ENCODE measurements around the gene ADK. TPM values are rescaled to one million over a fixed set of nuclear protein-coding genes. Genes with fewer than 3 reads are reported as not detected.
"Not testable (repeated sequence)": the region's sequence is repeated elsewhere in the genome, so short reads cannot be mapped to it uniquely, and the experiment has no call there.

The ADK gene
- total RNA-seq, 1 donor from 2014 or later, result 47.4 TPM

- Mint-ChIP-seq H3K27ac (no peak overlapping the region), H3K4me3 (no peak overlapping the region)
These were observed 294.5 kb downstream of the ADK start for GRCh38 chr10:74445493-74445892.

DNA sequence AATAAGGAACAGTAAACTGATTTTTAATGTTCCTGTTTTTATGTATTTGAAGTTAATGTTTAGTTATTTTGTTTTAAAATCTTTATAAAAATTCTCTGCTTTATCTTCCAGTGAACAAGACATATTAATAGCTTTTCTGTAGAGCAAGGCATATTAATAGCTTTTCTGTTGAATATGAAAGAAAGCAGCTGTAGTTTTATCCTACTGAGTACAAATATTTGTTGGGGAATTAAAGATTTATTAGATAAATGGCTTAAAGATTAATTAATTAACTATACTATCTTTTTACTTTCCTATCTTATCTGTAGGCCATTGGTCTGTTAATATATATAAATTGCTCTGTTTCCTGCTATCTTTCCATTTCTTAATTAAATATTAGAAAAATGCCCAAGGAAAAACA, 299.6 kb downstream of the ADK start:
- H3K4me3 Mint-ChIP-seq, result no peak overlapping the region
- H3K4me1 Mint-ChIP-seq (ENCODE audit: low read depth), result peaks cover 12% of the 10 kb centered on the region
- intact Hi-C loops (cut with micrococcal nuclease), result loop anchor here (1.0 kb wide), 1 partner anchor 139 kb away; no protein-coding TSS in a partner anchor
- H3K36me3 Mint-ChIP-seq (ENCODE audit: low read depth), result peaks cover 5% of the 10 kb centered on the region
- H3K9me3 Mint-ChIP-seq, result no peaks in the 10 kb centered on the region
- H3K27me3 Mint-ChIP-seq (ENCODE audit: insufficient read depth), result no peaks in the 10 kb centered on the region
- H3K27ac Mint-ChIP-seq, result no peak overlapping the region
- DNase-seq (ENCODE audit: low spot score), result no peak

More at GRCh38 chr10:74445493-74445892, 294.5 kb downstream of the ADK start:
- Mint-ChIP-seq H3K36me3 (ENCODE audit: low read depth) (no peaks in the 10 kb centered on the region), H3K4me1 (ENCODE audit: low read depth) (no peaks in the 10 kb centered on the region), H3K27me3 (ENCODE audit: insufficient read depth) (no peaks in the 10 kb centered on the region), H3K9me3 (no peaks in the 10 kb centered on the region)
- intact Hi-C loops (cut with micrococcal nuclease), result no loop called here
- DNase-seq (ENCODE audit: low spot score), result no peak

- peaks cover 5% of the 10 kb centered on the region for H3K9me3 Mint-ChIP-seq
- H3K36me3 Mint-ChIP-seq (ENCODE audit: low read depth), result peaks cover 10% of the 10 kb centered on the region
- peaks cover 12% of the 10 kb centered on the region for H3K4me1 Mint-ChIP-seq (ENCODE audit: low read depth)
- DNase-seq (ENCODE audit: low spot score), result no peak
- intact Hi-C loops (cut with micrococcal nuclease), result loop anchor here (1.0 kb wide), 1 partner anchor 138 kb away; no protein-coding TSS in a partner anchor
- H3K27me3 Mint-ChIP-seq (ENCODE audit: insufficient read depth), result no peaks in the 10 kb centered on the region
- H3K27ac Mint-ChIP-seq, result no peak overlapping the region
- H3K4me3 Mint-ChIP-seq, result no peak overlapping the region
These were observed 300.3 kb downstream of the ADK start for GRCh38 chr10:74451127-74451829.

- peaks cover 12% of the 10 kb centered on the region for H3K4me1 Mint-ChIP-seq (ENCODE audit: low read depth)
- H3K9me3 Mint-ChIP-seq, result peaks cover 18% of the 10 kb centered on the region
- H3K36me3 Mint-ChIP-seq (ENCODE audit: low read depth), result peaks cover 14% of the 10 kb centered on the region
- H3K27ac Mint-ChIP-seq, result no peak overlapping the region
- intact Hi-C loops (cut with micrococcal nuclease), result no loop called here
- DNase-seq (ENCODE audit: low spot score), result no peak
- no peak overlapping the region for H3K4me3 Mint-ChIP-seq
- H3K27me3 Mint-ChIP-seq (ENCODE audit: insufficient read depth), result no peaks in the 10 kb centered on the region
These were observed 302.1 kb downstream of the ADK start for GRCh38 chr10:74453169-74453568.

DNA sequence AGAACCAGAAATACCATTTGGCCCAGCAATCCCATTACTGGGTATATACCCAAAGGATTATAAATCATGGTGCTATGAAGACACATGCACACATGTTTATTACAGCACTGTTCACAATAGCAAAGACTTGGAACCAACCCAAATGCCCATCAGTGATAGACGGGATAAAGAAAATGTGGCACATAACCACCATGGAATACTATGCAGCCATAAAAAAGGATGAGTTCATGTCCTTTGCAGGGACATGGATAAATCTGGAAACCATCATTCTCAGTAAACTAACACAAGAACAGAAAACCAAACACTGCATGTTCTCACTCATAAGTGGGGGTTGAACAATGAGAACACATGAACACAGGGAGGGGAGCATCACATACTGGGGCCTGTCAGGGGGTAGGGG, 306.5 kb downstream of the ADK start:
- Mint-ChIP-seq H3K9me3 (peaks cover 18% of the 10 kb centered on the region), H3K36me3 (ENCODE audit: low read depth) (peaks cover 14% of the 10 kb centered on the region)
- DNase-seq (ENCODE audit: low spot score); H3K27ac Mint-ChIP-seq; H3K4me3 Mint-ChIP-seq; H3K27me3 Mint-ChIP-seq (ENCODE audit: insufficient read depth); H3K4me1 Mint-ChIP-seq (ENCODE audit: low read depth); intact Hi-C loops (cut with micrococcal nuclease): not testable (repeated sequence)

DNA sequence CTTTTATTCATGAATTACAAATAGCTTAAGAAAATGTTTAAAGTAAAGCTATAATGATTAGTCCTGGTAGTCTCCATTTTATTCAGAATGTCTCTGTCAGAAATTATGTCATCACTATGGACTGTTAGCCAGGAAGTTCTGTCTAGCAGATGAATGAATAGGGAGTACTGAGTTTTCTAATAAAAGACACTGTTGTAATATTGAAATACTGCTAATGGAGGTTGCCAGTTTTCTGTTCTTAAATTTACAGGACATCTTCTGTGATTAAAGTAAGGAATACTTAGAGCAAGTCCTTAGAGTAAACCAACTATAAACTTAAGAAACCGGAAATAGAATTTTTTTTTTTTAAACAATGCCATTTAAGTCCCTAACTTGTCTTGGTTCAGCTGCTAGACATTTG, 309.8 kb downstream of the ADK start:
- H3K27me3 Mint-ChIP-seq (ENCODE audit: insufficient read depth), result no peaks in the 10 kb centered on the region
- H3K9me3 Mint-ChIP-seq, result peaks cover 17% of the 10 kb centered on the region
- no peak overlapping the region for H3K4me3 Mint-ChIP-seq
- DNase-seq (ENCODE audit: low spot score), result no peak
- intact Hi-C loops (cut with micrococcal nuclease), result no loop called here
- no peak overlapping the region for H3K27ac Mint-ChIP-seq
- H3K36me3 Mint-ChIP-seq (ENCODE audit: low read depth), result peaks cover 8% of the 10 kb centered on the region
- H3K4me1 Mint-ChIP-seq (ENCODE audit: low read depth), result no peaks in the 10 kb centered on the region

DNA sequence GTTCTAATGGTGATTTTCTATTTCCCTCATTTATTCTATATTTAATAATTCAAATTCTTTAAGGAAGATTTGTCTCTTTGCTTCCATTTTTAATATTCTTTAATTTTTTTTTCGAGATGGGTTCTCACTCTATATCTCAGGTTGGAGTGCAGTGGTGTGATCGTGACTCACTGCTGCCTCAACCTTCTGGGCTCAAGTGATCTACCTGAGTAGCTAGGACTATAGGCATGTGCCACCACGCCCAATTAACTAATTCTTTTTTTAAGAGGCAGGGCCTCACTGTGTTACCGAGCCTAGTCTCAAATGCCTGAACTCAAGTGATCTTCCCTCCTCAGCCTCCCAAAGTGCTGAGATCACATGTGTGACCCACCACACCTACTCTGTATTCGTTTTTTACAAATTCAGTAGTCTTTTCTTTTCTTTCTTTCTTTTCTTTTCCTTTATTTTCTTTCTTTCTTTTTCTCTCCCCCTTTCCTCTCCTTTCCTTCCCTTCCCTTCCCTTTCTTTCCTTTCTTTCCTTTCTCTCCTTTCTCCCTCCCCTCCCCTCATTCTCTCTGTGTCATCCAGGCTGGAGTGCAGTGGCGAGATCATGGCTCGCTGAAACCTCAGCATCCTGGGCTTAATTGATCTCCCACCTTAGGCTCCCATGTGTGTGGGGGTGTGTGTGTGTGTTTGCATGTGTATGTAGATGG, 323.1 kb downstream of the ADK start:
- no peak overlapping the region for H3K27ac Mint-ChIP-seq
- peaks cover 3% of the 10 kb centered on the region for H3K9me3 Mint-ChIP-seq
- peaks cover 11% of the 10 kb centered on the region for H3K36me3 Mint-ChIP-seq (ENCODE audit: low read depth)
- no peaks in the 10 kb centered on the region for H3K4me1 Mint-ChIP-seq (ENCODE audit: low read depth)
- H3K27me3 Mint-ChIP-seq (ENCODE audit: insufficient read depth), result no peaks in the 10 kb centered on the region
- H3K4me3 Mint-ChIP-seq, result no peak overlapping the region
- intact Hi-C loops (cut with micrococcal nuclease), result no loop called here
- DNase-seq (ENCODE audit: low spot score), result no peak

DNA sequence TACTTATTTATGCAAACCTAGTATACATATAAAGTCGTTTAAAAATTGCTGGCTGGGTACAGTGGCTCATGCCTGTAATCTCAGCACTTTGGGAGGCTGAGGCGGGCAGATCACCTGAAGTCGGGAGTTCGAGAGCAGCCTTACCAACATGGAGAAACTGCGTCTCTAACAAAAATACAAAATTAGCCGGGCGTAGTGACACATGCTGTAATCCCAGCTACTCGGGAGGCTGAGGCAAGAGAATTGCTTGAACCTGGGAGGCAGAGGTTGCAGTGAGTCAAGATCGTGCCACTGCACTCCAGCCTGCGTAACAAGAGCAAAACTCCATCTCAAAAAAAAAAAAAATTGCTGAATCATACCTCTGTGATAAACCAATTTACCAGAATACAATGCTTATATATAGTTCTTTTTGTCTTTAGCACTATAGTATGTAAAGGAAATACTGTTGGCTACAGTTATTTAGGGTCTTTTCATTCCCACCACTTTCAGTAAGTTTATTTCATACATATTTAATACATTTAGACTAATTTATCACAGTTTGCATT, 325.2 kb downstream of the ADK start:
- H3K9me3 Mint-ChIP-seq; intact Hi-C loops (cut with micrococcal nuclease); H3K27me3 Mint-ChIP-seq (ENCODE audit: insufficient read depth); H3K4me3 Mint-ChIP-seq; DNase-seq (ENCODE audit: low spot score); H3K27ac Mint-ChIP-seq; H3K4me1 Mint-ChIP-seq (ENCODE audit: low read depth): not testable (repeated sequence)
- H3K36me3 Mint-ChIP-seq (ENCODE audit: low read depth), result peaks cover 13% of the 10 kb centered on the region

GRCh38 chr10:74480778-74481177, 329.8 kb downstream of the ADK start:
- no peak for DNase-seq (ENCODE audit: low spot score)
- H3K4me1 Mint-ChIP-seq (ENCODE audit: low read depth), result no peaks in the 10 kb centered on the region
- intact Hi-C loops (cut with micrococcal nuclease), result no loop called here

GRCh38 chr10:74483356-74483755, 332.3 kb downstream of the ADK start:
- no peak overlapping the region for H3K27ac Mint-ChIP-seq
- peaks cover 7% of the 10 kb centered on the region for H3K9me3 Mint-ChIP-seq
- no peak for DNase-seq (ENCODE audit: low spot score)
- intact Hi-C loops (cut with micrococcal nuclease), result no loop called here
- peaks cover 25% of the 10 kb centered on the region for H3K36me3 Mint-ChIP-seq (ENCODE audit: low read depth)
- no peak overlapping the region for H3K4me3 Mint-ChIP-seq
- no peaks in the 10 kb centered on the region for H3K27me3 Mint-ChIP-seq (ENCODE audit: insufficient read depth)
- no peaks in the 10 kb centered on the region for H3K4me1 Mint-ChIP-seq (ENCODE audit: low read depth)

More at GRCh38 chr10:74480778-74481177, 329.8 kb downstream of the ADK start:
- no peaks in the 10 kb centered on the region for H3K27me3 Mint-ChIP-seq (ENCODE audit: insufficient read depth)
- H3K27ac Mint-ChIP-seq, result no peak overlapping the region
- H3K36me3 Mint-ChIP-seq (ENCODE audit: low read depth), result peaks cover 23% of the 10 kb centered on the region
- peaks cover 7% of the 10 kb centered on the region for H3K9me3 Mint-ChIP-seq
- no peak overlapping the region for H3K4me3 Mint-ChIP-seq

- no peak for DNase-seq (ENCODE audit: low spot score)
- Mint-ChIP-seq H3K4me3 (no peak overlapping the region), H3K9me3 (peaks cover 7% of the 10 kb centered on the region), H3K4me1 (ENCODE audit: low read depth) (no peaks in the 10 kb centered on the region), H3K36me3 (ENCODE audit: low read depth) (peaks cover 25% of the 10 kb centered on the region), H3K27ac (no peak overlapping the region), H3K27me3 (ENCODE audit: insufficient read depth) (no peaks in the 10 kb centered on the region)
- intact Hi-C loops (cut with micrococcal nuclease), result no loop called here
These were observed 334.3 kb downstream of the ADK start for GRCh38 chr10:74485283-74485682.

DNA sequence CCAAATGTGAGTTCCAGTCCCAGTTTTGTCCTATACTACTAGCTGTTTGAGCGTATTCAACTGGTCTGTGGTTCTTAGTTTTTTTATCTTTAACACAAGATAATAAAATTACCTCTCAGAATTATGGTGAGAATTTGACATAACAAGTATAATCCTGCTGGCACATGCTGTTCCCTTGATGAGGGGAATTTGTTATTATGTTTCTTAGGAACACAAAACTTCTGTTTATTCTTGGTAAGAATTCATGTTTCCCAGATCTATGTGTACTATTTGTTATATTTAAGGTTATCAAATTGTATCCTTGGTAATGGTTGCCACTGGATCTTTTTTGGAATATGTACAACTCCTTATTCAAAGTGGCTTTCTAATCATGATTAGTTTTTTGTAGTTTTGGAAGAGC, 335.6 kb downstream of the ADK start:
- no peaks in the 10 kb centered on the region for H3K27me3 Mint-ChIP-seq (ENCODE audit: insufficient read depth)
- no peak overlapping the region for H3K4me3 Mint-ChIP-seq
- H3K36me3 Mint-ChIP-seq (ENCODE audit: low read depth), result peaks cover 21% of the 10 kb centered on the region
- DNase-seq (ENCODE audit: low spot score), result no peak
- no peaks in the 10 kb centered on the region for H3K4me1 Mint-ChIP-seq (ENCODE audit: low read depth)
- H3K27ac Mint-ChIP-seq, result no peak overlapping the region
- intact Hi-C loops (cut with micrococcal nuclease), result no loop called here
- peaks cover 7% of the 10 kb centered on the region for H3K9me3 Mint-ChIP-seq

DNA sequence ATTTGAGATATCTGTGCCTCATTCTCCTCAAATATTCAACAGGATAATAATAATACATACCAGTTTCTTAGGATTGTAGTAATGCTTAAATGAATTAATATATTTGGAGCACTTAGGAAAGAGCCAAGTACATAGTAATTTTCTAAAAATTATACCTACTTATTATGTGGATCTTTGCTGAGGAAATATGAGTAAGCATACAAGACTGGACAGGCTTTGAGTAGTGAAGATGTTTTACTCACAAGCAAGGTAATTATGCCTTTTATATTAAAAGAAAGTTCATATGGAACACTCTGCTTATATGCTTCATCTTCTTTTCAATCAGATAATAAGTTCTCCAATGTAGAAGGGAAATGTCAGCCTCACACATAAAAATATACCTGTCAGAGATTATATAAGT, 337.9 kb downstream of the ADK start:
- DNase-seq (ENCODE audit: low spot score), result no peak
- peaks cover 8% of the 10 kb centered on the region for H3K36me3 Mint-ChIP-seq (ENCODE audit: low read depth)
- intact Hi-C loops (cut with micrococcal nuclease), result no loop called here
- no peaks in the 10 kb centered on the region for H3K27me3 Mint-ChIP-seq (ENCODE audit: insufficient read depth)
- H3K4me1 Mint-ChIP-seq (ENCODE audit: low read depth), result no peaks in the 10 kb centered on the region
- peaks cover under 1% of the 10 kb centered on the region for H3K9me3 Mint-ChIP-seq
- H3K4me3 Mint-ChIP-seq, result no peak overlapping the region
- no peak overlapping the region for H3K27ac Mint-ChIP-seq

Data from activated T-helper 1 cell treated with anti-CD3 and anti-CD28 coated beads, Interleukin-12 subunit alpha, Interleukin-12 subunit beta, Interleukin-2, Interleukin-4 antibody, amounts not matched to agents 30 ng/mL and 10 ng/mL and 1 ng/mL, durations not matched to agents 14 hours and 24 hours and 36 hours (primary cell).